Stomach (tissue), 9 donors: ENCODE data around the gene MLANA. TPM values are rescaled to one million over a fixed set of nuclear protein-coding genes. Genes with fewer than 3 reads are reported as not detected.
A peak's percentile ranks its signal among the peaks of the same experiment; 100 is the strongest.

Experiments used
- DNase-seq, 2 donors: peaks; one replicate each; pipeline versions ENCODE4 v3.0.0 to v3.0.0-alpha.2; 2013 to 2019
- H3K27ac ChIP-seq, 5 donors: fragments of 200-600 bp in 4 of 5; sonication (generic) in 4 of 5; one replicate each; pipeline ENCODE4 v1.5.1; 2013 to 2019; ENCODE audit warnings: mild to moderate bottlenecking in 1 of 5, moderate library complexity in 1 of 5
- H3K27me3 ChIP-seq, 3 donors: fragments of 200-600 bp; sonication (generic); one replicate each; pipeline ENCODE4 v1.5.1; 2017 to 2019; ENCODE audit warnings: mixed run types in 1 of 3
- H3K36me3 ChIP-seq, 4 donors: fragments of 200-600 bp; sonication (generic); 1 replicate in 3 of 4; 2 replicates in 1 of 4; pipeline ENCODE4 v1.5.1; 2016 to 2019
- H3K4me1 ChIP-seq, 4 donors: fragments of 200-600 bp; sonication (generic); one replicate each; pipeline ENCODE4 v1.5.1; 2016 to 2019
- H3K4me3 ChIP-seq, 4 donors: fragments of 200-600 bp; sonication (generic) in 3 of 4; one replicate each; pipeline ENCODE4 v1.5.1; 2016 to 2019; ENCODE audit warnings: mild to moderate bottlenecking in 1 of 4
- H3K9me3 ChIP-seq, 4 donors: fragments of 200-600 bp; sonication (generic); one replicate each; pipeline ENCODE4 v1.5.1; 2016 to 2019
- EP300 ChIP-seq: sonication (generic); formaldehyde crosslinking; IDR thresholded peaks from one replicate; pipeline ENCODE4 v1.6.1; 2017; ENCODE audit warnings: antibody characterized with exemption
- POLR2A ChIP-seq, 4 donors: fragments of 450-650 bp; IDR thresholded peaks; one replicate each; pipeline ENCODE4 v1.6.1; 2016; ENCODE audit warnings: antibody characterized with exemption in 4 of 4, control low read depth in 2 of 4, mild to moderate bottlenecking in 1 of 4, moderate library complexity in 1 of 4
- POLR2AphosphoS5 ChIP-seq, 3 donors: sonication (generic); formaldehyde crosslinking; IDR thresholded peaks; one replicate each; pipeline ENCODE4 v1.6.1; 2016; ENCODE audit warnings: antibody characterized with exemption in 3 of 3
- WGBS, 5 donors: extraction: QIAGEN DNeasy Blood & Tissue Kit in 3 of 5; methylation state at CpG; one replicate each; pipeline versions ENCODE4 v1.1.5 to v1.1.7; 2013 to 2018; 5-methylcytosine and 5-hydroxymethylcytosine counted together
- intact Hi-C: fragments of 100-400 bp; cut with DNase I; formaldehyde crosslinking; loops from one replicate; pipeline ENCODE4 v1.15.1; 2023; ENCODE audit warnings: low total_unique reads
- polyA plus RNA-seq, 3 donors: library from polyadenylated mRNA; stranded (reverse); fragments of 200-250 nt; gene quantifications; one replicate each; pipeline ENCODE4 v1.2.3, GENCODE V29; 2013
- total RNA-seq, 5 donors: library from RNA; depleted of rRNA; stranded (reverse); fragments of >200 nt; gene quantifications; one replicate each; pipeline versions ENCODE4 v1.1.0 to v1.2.3, GENCODE V29; 2014 to 2016
- TF ChIP-seq, protein P1 (sequence below), 7 experiments: fragments of 450-650 bp in 4 of 7; fragments of 200-600 bp in 3 of 7; sonication (generic) in 3 of 7; IDR thresholded peaks; one replicate each; pipeline ENCODE4 v1.5.1; 2016 to 2019; ENCODE audit warnings: antibody characterized with exemption in 7 of 7, control low read depth in 2 of 7, mild to moderate bottlenecking in 1 of 7
- donor health status: healthy with polysubstance abuse.
- donor health status: Bipolar disorder and iron deficiency.
- donor health status: healthy.

Gene MLANA
- total and polyA plus RNA-seq, 8 donors = not detected

DNA sequence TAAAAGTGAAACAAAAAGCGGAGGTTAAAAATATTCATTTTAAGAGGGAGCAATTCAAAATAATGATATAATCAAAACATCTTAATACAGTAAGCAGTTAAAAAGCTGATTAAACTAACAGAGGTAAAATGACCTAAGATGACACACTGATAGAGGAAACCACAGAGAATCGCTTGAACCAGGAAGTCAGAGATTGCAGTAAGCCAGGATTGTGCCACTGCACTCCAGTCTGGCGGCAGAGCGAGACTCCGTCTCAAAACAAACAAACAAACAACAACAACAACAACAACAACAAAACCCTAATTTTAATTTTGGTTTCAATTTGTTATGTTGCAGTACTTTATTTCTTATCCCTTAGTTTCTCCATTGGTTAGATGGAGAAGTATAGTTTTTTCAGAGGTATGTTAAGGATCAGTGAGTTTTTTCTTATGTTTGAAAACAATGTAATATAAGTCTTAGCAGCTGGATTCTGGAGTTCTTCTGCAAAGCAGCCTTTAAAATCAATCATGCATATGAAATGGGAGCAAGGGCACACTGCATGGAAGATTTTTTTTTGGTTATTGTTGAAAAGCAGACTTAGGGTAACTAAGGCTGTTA, 58.5 kb downstream of the MLANA start:
- Histone ChIP-seq H3K27ac (no peak overlapping the region), H3K4me1 (peaks cover 0 to 40% (median 16%) of the 10 kb centered on the region in 4 donors), H3K27me3 (no peaks in the 10 kb centered on the region), H3K9me3 (no peaks in the 10 kb centered on the region), H3K36me3 (no peaks in the 10 kb centered on the region), H3K4me3 (peak overlapping the region in 1 of 4 donors; percentile 3)
- intact Hi-C loops = no loop called here
- TF ChIP-seq POLR2A (IDR thresholded peaks at IDR 0.05) (no peak), POLR2AphosphoS5 (IDR thresholded peaks at IDR 0.05) (peak in 1 of 3 donors; percentile 15), EP300 (no peak)
- TF ChIP-seq, protein P1, sequence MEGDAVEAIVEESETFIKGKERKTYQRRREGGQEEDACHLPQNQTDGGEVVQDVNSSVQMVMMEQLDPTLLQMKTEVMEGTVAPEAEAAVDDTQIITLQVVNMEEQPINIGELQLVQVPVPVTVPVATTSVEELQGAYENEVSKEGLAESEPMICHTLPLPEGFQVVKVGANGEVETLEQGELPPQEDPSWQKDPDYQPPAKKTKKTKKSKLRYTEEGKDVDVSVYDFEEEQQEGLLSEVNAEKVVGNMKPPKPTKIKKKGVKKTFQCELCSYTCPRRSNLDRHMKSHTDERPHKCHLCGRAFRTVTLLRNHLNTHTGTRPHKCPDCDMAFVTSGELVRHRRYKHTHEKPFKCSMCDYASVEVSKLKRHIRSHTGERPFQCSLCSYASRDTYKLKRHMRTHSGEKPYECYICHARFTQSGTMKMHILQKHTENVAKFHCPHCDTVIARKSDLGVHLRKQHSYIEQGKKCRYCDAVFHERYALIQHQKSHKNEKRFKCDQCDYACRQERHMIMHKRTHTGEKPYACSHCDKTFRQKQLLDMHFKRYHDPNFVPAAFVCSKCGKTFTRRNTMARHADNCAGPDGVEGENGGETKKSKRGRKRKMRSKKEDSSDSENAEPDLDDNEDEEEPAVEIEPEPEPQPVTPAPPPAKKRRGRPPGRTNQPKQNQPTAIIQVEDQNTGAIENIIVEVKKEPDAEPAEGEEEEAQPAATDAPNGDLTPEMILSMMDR (IDR thresholded peaks at IDR 0.05) = no peak
- WGBS, 5 donors = 15 to 27% (median 25%) methylated on average over 5 of the region's 5 CpGs
- peak in 1 of 2 donors; percentile 32 for DNase-seq

- H3K36me3 ChIP-seq = peaks cover 0 to 7% (median 0%) of the 10 kb centered on the region in 4 donors
- 95 to 100% (median 97%) methylated on average over 1 of the region's 1 CpG for WGBS, 5 donors
- intact Hi-C loops = no loop called here
- DNase-seq = no peak
- peaks cover 5 to 46% (median 22%) of the 10 kb centered on the region in 4 donors for H3K4me1 ChIP-seq
- no peak overlapping the region for H3K4me3 ChIP-seq
- H3K27me3 ChIP-seq = no peaks in the 10 kb centered on the region
- TF ChIP-seq POLR2A (IDR thresholded peaks at IDR 0.05) = no peak
- no peak for TF ChIP-seq POLR2AphosphoS5 (IDR thresholded peaks at IDR 0.05)
- no peak for TF ChIP-seq EP300
- no peak overlapping the region for H3K27ac ChIP-seq
- H3K9me3 ChIP-seq = no peaks in the 10 kb centered on the region
Observed at GRCh38 chr9:5950261-5950660, 59.6 kb downstream of the MLANA start.

DNA sequence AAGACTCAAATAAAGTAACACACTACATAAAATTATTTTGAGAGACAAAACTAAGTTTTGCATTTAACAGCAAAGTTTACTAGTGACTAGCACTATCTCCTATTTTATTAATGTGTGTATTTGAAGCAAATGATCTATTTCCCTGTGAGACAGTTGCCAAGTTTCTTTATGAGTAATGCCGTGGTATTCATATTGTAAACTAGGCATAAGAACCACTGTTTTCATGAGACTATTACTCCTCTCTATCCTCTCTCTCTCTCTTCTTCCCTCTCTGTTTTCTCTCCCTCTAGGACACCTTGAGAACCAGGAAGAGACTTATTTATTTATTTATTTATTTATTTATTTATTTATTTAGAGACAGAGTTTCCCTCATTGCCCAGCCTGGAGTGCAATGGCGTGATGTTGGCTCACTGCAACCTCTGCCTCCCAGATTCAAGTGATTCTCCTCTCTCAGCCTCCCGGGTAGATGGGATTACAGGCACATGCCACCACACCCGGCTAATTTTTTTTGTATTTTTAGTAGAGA, 61.1 kb downstream of the MLANA start:
- Histone ChIP-seq H3K4me3 (no peak overlapping the region), H3K27ac (no peak overlapping the region), H3K27me3 (no peaks in the 10 kb centered on the region), H3K9me3 (no peaks in the 10 kb centered on the region), H3K36me3 (peaks cover 0 to 7% (median 0%) of the 10 kb centered on the region in 4 donors), H3K4me1 (peaks cover 5 to 46% (median 22%) of the 10 kb centered on the region in 4 donors)
- WGBS, 5 donors = 74 to 87% (median 86%) methylated on average over 4 of the region's 4 CpGs
- DNase-seq = no peak
- no peak for TF ChIP-seq EP300
- no peak for TF ChIP-seq POLR2A (IDR thresholded peaks at IDR 0.05)
- TF ChIP-seq POLR2AphosphoS5 (IDR thresholded peaks at IDR 0.05) = no peak
- TF ChIP-seq, protein P1 (IDR thresholded peaks at IDR 0.05) = no peak
- intact Hi-C loops = no loop called here

- intact Hi-C loops = no loop called here
- 48 to 59% (median 54%) methylated on average over 9 of the region's 9 CpGs for WGBS, 5 donors
- DNase-seq = peak in 1 of 2 donors; percentile 24
Observed at GRCh38 chr9:5953743-5954707, 63.3 kb downstream of the MLANA start.

More at GRCh38 chr9:5953743-5954707, 63.3 kb downstream of the MLANA start:
- Histone ChIP-seq H3K36me3 (peaks cover 0 to 7% (median 0%) of the 10 kb centered on the region in 4 donors), H3K27me3 (no peaks in the 10 kb centered on the region), H3K4me1 (peaks cover 5 to 40% (median 23%) of the 10 kb centered on the region in 4 donors), H3K27ac (no peak overlapping the region), H3K9me3 (no peaks in the 10 kb centered on the region), H3K4me3 (no peak overlapping the region)
- TF ChIP-seq POLR2AphosphoS5 (IDR thresholded peaks at IDR 0.05) (no peak), POLR2A (IDR thresholded peaks at IDR 0.05) (no peak), EP300 (no peak)
- TF ChIP-seq, protein P1 (IDR thresholded peaks at IDR 0.05) = no peak
